Neutrophil (primary cell): Measurements from ENCODE around the gene HDAC2.

Experiments used
- H3K27ac ChIP-seq: fragments of 200-600 bp; sonication (generic); 2 replicates; pipeline ENCODE4 v1.5.1; 2016; ENCODE audit warnings: mild to moderate bottlenecking, moderate library complexity
- H3K27me3 ChIP-seq: fragments of 200-600 bp; sonication (generic); 2 replicates; pipeline ENCODE4 v1.6.0; 2016; ENCODE audit warnings: mild to moderate bottlenecking
- H3K36me3 ChIP-seq: fragments of 200-600 bp; sonication (generic); 2 replicates; pipeline ENCODE4 v1.5.1; 2017
- H3K4me1 ChIP-seq, 2 experiments: fragments of 200-600 bp in 1 of 2; sonication (generic) in 1 of 2; 1 replicate in 1 of 2; 2 replicates in 1 of 2; pipeline versions ENCODE4 v1.5.1 to v1.6.1; 2013 to 2016; ENCODE audit warnings: low read depth in 1 of 2, low read length in 1 of 2, mild to moderate bottlenecking in 1 of 2, moderate library complexity in 1 of 2; ENCODE audit not compliant: control insufficient read depth in 1 of 2, insufficient read depth in 1 of 2
- H3K4me3 ChIP-seq, 2 experiments: fragments of 200-600 bp in 1 of 2; sonication (generic) in 1 of 2; 1 replicate in 1 of 2; 2 replicates in 1 of 2; pipeline ENCODE4 v1.5.1; 2013 to 2016; ENCODE audit warnings: low read depth in 1 of 2, low read length in 1 of 2, mild to moderate bottlenecking in 1 of 2, moderate library complexity in 1 of 2
- H3K9me3 ChIP-seq: fragments of 200-600 bp; sonication (generic); 2 replicates; pipeline ENCODE4 v1.5.1; 2016
- CTCF ChIP-seq: fragments of 200-600 bp; sonication (generic); IDR thresholded peaks from 2 replicates; pipeline ENCODE4 v1.5.1; 2016; ENCODE audit warnings: antibody characterized with exemption

Gene HDAC2

GRCh38 chr6:113908801-113909200, 62.1 kb downstream of the HDAC2 start:
- Histone ChIP-seq H3K36me3 (no peaks in the 10 kb centered on the region), H3K9me3 (no peaks in the 10 kb centered on the region), H3K27ac (no peak overlapping the region), H3K4me1 (peaks cover 9 to 11% of the 10 kb centered on the region in 2 experiments), H3K27me3 (no peaks in the 10 kb centered on the region), H3K4me3 (no peak overlapping the region)
- TF ChIP-seq CTCF: no peak

GRCh38 chr6:113907102-113907815, 63.7 kb downstream of the HDAC2 start:
- H3K4me3 ChIP-seq: no peak overlapping the region
- no peak overlapping the region for H3K27ac ChIP-seq
- no peaks in the 10 kb centered on the region for H3K27me3 ChIP-seq
- H3K36me3 ChIP-seq: no peaks in the 10 kb centered on the region
- H3K4me1 ChIP-seq: peaks cover 9 to 11% of the 10 kb centered on the region in 2 experiments
- TF ChIP-seq CTCF: no peak
- H3K9me3 ChIP-seq: no peaks in the 10 kb centered on the region

- TF ChIP-seq CTCF: no peak
- no peaks in the 10 kb centered on the region for H3K36me3 ChIP-seq
- H3K27me3 ChIP-seq: no peaks in the 10 kb centered on the region
- H3K4me1 ChIP-seq: peaks cover 8 to 9% of the 10 kb centered on the region in 2 experiments
- no peak overlapping the region for H3K27ac ChIP-seq
- no peak overlapping the region for H3K4me3 ChIP-seq
- H3K9me3 ChIP-seq: no peaks in the 10 kb centered on the region
Observed at GRCh38 chr6:113903666-113904330, 67.2 kb downstream of the HDAC2 start.

- TF ChIP-seq CTCF: no peak
- no peaks in the 10 kb centered on the region for H3K9me3 ChIP-seq
- no peak overlapping the region for H3K27ac ChIP-seq
- no peak overlapping the region for H3K4me3 ChIP-seq
- no peaks in the 10 kb centered on the region for H3K4me1 ChIP-seq
- H3K27me3 ChIP-seq: no peaks in the 10 kb centered on the region
- no peaks in the 10 kb centered on the region for H3K36me3 ChIP-seq
Observed at GRCh38 chr6:113901482-113901881, 69.5 kb downstream of the HDAC2 start.

- TF ChIP-seq CTCF: no peak
- Histone ChIP-seq H3K27ac (no peak overlapping the region), H3K27me3 (no peaks in the 10 kb centered on the region), H3K36me3 (no peaks in the 10 kb centered on the region), H3K4me3 (no peak overlapping the region), H3K4me1 (peaks cover 8 to 19% of the 10 kb centered on the region in 2 experiments), H3K9me3 (no peaks in the 10 kb centered on the region)
Observed at GRCh38 chr6:113894712-113895674, 76.0 kb downstream of the HDAC2 start.
